ENCODE results near the gene ZNF385D. TPM values are rescaled to one million over a fixed set of nuclear protein-coding genes. Genes with fewer than 3 reads are reported as not detected.
"Not testable (repeated sequence)": the region's sequence is repeated elsewhere in the genome, so short reads cannot be mapped to it uniquely, and the experiment has no call there.

ZNF385D gene
- total RNA-seq, 1 donor from 2014 or later: under 0.01 TPM

DNA sequence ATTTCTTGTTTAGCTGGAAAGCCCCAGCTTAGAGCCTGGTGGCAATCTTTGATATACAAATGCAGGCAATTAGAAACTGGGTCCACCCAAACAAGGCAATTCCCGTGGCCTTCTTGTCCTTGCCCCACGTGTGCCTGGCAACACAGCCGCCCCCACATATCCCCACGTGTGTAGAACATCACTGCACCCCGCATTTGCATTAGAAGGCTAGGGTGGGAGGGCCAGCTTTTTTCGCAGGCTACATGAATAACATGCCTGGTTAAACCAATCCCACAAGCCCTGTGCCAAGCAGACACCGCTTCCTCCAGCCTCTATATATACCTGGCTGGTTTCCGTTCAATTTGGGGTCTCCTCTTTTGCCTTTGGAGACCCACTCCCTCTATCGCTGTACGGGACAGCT, 250.2 kb downstream of the ZNF385D start:
- TF ChIP-seq, protein P1, sequence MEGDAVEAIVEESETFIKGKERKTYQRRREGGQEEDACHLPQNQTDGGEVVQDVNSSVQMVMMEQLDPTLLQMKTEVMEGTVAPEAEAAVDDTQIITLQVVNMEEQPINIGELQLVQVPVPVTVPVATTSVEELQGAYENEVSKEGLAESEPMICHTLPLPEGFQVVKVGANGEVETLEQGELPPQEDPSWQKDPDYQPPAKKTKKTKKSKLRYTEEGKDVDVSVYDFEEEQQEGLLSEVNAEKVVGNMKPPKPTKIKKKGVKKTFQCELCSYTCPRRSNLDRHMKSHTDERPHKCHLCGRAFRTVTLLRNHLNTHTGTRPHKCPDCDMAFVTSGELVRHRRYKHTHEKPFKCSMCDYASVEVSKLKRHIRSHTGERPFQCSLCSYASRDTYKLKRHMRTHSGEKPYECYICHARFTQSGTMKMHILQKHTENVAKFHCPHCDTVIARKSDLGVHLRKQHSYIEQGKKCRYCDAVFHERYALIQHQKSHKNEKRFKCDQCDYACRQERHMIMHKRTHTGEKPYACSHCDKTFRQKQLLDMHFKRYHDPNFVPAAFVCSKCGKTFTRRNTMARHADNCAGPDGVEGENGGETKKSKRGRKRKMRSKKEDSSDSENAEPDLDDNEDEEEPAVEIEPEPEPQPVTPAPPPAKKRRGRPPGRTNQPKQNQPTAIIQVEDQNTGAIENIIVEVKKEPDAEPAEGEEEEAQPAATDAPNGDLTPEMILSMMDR (conservative IDR thresholded peaks at IDR 0.05; ENCODE audit: low read depth, low read length): no peak
- DNase-seq (ENCODE audit: low read depth): no peak
- no peak overlapping the region for H3K4me3 ChIP-seq (ENCODE audit: low read depth, low read length)

DNA sequence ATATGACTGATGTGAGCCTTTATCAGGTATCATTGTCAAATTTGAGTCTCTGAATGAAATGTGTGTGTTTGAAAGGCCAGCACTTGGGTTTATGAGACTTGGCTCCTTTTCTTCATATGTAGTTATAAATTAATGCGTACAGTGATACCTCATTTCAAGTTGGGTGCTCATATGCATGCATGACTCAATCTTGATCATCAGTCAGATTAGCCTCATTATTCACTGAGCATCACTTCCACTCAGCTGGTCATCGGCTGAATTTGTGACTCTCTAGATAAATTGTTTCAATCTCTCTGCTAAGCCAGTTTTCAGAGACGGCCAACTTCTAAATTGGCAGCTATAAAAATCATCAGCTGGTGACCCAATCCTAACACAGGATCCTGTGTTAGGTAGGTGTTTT, 260.3 kb downstream of the ZNF385D start:
- not testable (repeated sequence) for H3K4me3 ChIP-seq (ENCODE audit: low read depth, low read length); DNase-seq (ENCODE audit: low read depth)

DNA sequence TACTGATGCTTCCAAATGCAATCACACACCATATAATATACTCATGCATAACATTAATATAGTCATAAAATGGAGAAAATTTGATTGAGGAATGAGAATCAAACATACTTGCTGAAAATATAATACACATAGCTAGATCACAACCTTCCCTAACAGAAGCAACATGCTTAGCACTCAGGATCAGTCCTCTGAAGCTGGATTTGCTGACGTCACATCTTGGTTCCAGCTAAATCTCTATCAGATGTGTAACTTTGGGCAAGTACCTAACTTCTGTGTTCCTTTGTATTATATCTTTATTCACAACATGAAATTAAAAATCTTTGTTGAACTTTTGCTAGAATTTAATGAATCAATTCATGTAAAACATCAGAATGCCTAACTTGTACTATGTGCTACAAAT, 263.5 kb downstream of the ZNF385D start:
- no peak for DNase-seq (ENCODE audit: low read depth)
- TF ChIP-seq, protein P1 (conservative IDR thresholded peaks at IDR 0.05; ENCODE audit: low read depth, low read length): no peak
- H3K4me3 ChIP-seq (ENCODE audit: low read depth, low read length): no peak overlapping the region

DNA sequence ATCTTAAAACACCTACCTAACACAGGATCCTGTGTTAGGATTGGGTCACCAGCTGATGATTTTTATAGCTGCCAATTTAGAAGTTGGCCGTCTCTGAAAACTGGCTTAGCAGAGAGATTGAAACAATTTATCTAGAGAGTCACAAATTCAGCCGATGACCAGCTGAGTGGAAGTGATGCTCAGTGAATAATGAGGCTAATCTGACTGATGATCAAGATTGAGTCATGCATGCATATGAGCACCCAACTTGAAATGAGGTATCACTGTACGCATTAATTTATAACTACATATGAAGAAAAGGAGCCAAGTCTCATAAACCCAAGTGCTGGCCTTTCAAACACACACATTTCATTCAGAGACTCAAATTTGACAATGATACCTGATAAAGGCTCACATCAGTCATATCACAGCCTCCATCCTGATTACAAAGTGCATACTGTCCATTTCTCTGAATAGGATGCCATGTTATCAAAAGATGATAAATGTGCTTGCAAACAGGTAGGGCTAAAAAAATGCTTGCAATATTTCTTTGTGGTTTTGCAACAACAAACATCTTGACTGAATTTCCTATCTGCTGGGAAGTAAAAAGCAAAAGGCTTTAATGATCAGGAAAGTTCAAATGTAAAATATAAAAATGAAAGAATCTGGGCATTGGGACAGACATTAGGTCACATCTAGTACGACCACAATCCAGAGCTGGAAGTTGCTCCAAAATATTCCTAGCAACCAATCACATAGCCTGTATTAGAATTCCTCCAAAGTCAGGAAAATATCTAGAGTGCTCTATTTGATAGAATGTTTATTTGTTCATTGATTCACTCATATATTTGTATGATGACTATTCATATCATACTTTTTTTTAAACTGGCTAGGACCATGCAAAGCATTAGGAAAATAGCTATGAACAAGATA, 264.7 kb downstream of the ZNF385D start:
- H3K4me3 ChIP-seq (ENCODE audit: low read depth, low read length); DNase-seq (ENCODE audit: low read depth): not testable (repeated sequence)

DNA sequence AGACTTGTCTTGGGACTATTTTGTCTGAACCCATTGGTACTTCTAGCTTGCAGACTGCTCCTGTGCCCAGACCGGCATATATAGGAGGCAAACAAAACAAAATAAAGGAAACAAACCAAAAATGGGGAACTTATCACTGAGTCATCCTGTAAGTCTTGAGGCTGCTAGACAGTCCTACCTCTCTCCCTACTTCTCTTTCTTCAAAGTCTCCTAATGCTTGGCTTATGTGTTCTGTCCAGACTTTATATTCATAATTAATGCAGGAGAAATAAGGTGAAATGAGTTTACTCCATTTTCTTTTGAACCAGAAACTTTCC, 266.2 kb downstream of the ZNF385D start:
- no peak overlapping the region for H3K4me3 ChIP-seq (ENCODE audit: low read depth, low read length)
- no peak for DNase-seq (ENCODE audit: low read depth)
- TF ChIP-seq, protein P1 (conservative IDR thresholded peaks at IDR 0.05; ENCODE audit: low read depth, low read length): no peak

DNA sequence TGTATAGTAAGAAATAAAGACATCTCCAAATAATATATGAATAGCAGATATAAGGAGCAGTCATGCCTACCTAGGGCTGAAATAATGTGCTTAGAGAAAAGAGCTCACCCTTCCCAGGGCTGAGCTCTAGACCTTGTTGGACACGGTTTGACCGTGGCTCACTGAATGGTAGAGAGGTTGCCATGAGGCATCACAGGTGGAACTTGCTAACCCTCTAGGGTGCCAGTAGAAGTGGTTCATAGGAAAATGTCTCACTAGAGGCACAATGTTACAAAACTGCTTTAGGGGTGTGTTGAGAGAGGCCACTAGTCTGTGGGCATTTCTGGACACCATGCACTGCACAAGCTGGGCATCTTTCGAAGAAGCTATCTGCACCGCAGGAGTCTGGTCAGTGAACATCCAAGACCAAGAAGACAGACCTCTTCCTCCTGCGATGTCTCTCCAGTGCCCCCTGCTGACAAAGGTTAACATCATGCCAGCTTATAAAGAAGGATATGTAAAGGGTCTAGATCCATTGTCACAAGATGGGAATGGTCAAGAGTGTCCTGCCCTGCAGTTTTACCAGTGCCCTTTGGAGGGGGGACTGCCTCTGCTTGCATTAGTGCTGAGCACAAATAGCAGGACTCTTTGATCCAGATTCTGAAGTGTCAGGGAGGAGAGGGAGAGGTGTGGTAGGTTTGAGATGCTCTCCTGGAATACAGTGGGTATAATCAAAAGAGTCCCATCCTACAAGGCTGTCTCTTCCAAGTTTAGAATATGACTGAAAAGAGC, 266.8 kb downstream of the ZNF385D start:
- H3K4me3 ChIP-seq (ENCODE audit: low read depth, low read length): no peak overlapping the region
- TF ChIP-seq, protein P1 (conservative IDR thresholded peaks at IDR 0.05; ENCODE audit: low read depth, low read length): peak; percentile 92
- DNase-seq (ENCODE audit: low read depth): peak; percentile 27

DNA sequence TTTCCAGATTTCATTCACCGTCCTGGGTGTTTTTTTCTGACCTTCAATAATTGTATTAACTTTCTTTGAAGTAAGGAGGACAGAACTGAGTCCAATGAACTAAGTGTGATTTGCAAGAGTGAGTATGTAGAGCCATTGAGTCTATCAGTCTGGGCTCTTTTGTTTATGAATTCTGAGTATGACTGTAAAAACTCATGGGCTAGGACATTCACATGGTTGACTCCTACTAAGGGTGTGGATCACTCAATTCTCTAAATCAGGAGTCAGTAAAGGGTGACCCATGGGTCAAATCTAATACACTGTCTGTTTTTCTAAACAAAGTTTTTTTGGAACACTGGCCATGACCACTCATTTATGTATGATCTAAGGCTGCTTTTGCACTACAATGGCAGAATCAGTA, 269.0 kb downstream of the ZNF385D start:
- DNase-seq (ENCODE audit: low read depth): no peak
- TF ChIP-seq, protein P1 (conservative IDR thresholded peaks at IDR 0.05; ENCODE audit: low read depth, low read length): no peak
- no peak overlapping the region for H3K4me3 ChIP-seq (ENCODE audit: low read depth, low read length)
